Left ventricle myocardium superior (tissue), 1 donor: ENCODE measurements around the gene FSIP1. TPM values are rescaled to one million over a fixed set of nuclear protein-coding genes. Genes with fewer than 3 reads are reported as not detected.
"Not testable (repeated sequence)": the region's sequence is repeated elsewhere in the genome, so short reads cannot be mapped to it uniquely, and the experiment has no call there.

Experiments used
- ATAC-seq: fragments of 200-7000 bp; cut with Tn5 transposase; one replicate; pipeline ENCODE4 v1.9.1; 2020; ENCODE audit warnings: mild to moderate bottlenecking, moderate library complexity
- DNase-seq: peaks from one replicate; pipeline ENCODE4 v3.0.0-alpha.2; 2020
- intact Hi-C: fragments of 100-400 bp; cut with micrococcal nuclease; formaldehyde crosslinking; loops from one replicate; pipeline ENCODE4 v1.11.0; 2022
- long read RNA-seq: library from polyadenylated mRNA; unstranded; transcript quantifications from one replicate; pipeline ENCODE4 v2.0.0, GENCODE V29; 2021
- total RNA-seq: library from RNA; stranded (reverse); fragmentation: NEBNext Ultra II Directional; extraction: Animal tissue kit (Norgen Biotek cat#: 25700); gene quantifications from one replicate; pipeline ENCODE4 v1.2.1, GENCODE V29; 2021
- donor health status: DM: no; HTN: yes; CAD: no; lungs with severe emphysema.

Gene FSIP1
- total RNA-seq = 1.0 TPM
- long read RNA-seq, partial matches to known transcripts = 0 of 1 reads
- long read RNA-seq, other reads (novel, unspliced or antisense) = 1 of 1 reads

DNA sequence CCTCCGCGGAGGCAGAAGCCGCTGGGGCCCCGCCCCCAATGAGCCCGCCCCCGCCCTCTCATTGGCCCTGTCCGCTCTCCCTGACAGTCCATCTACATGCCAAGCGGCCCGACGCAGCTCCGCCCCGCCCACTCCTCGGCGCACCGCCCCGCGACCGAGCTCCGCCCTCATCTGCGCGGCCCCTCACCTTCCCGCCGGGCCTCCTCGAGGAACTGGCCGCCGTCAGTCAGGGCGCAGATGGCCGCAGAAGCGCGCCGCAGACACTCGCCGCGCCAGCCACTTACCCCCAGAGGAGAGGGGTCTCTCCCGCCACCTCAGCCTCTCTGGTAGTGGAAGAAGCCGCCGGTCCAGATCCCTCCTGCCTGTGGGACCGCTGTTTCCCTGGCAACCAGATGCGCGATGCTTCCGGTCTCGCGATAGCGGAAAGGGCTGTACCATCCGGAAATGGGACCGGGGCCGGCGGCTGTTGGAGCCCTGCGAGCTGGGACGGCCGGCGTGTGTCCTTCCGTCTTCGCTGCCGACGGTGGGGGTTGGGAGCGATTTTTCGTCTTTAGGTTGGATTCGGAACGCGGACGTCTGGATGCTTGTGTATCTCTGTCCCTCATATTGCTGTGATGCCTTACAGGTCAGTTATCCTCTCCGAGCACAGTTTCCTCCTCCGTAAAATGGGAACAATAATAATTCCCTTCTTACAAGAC is at the start of gene FSIP1:
Gene FSIP1, minus strand, starts transcription at position 401 of the 698 bp plus-strand sequence. CDS start 6,317 bp downstream, outside the sequence.
- ATAC-seq (peak; percentile 100), DNase-seq (peak; percentile 97)
- intact Hi-C loops = loop anchor here (10.0 kb wide), 3 partner anchors 92 to 192 kb away; partner anchors contain the start of gene EIF2AK4

- ATAC-seq = no peak
- no peak for DNase-seq
- intact Hi-C loops = no loop called here
These were observed 47.5 kb upstream of the FSIP1 start for GRCh38 chr15:39830166-39830565.

- intact Hi-C loops = no loop called here
- ATAC-seq = no peak
- DNase-seq = no peak
These were observed 45.8 kb upstream of the FSIP1 start for GRCh38 chr15:39828374-39828931.

DNA sequence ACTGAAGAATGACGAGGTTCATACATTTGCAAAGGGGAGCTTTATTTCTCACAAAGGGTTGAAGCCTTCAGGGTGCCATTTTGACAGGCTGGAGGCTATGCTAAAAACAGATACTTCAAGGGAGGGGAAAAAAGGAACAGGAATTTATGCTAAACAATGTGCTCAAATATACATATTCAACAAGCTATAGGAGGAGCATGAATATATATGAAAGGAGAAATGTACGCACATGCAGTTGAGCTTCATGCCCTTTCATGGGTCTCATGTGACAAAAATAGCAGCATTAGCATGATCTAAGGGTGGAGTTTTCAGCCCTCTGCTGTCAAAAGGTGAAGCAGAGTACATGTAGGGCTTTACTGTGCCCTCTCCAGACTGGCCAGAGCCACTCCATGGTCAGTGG is 44.3 kb upstream of the FSIP1 start:
- DNase-seq (no peak), ATAC-seq (no peak)
- intact Hi-C loops = no loop called here

DNA sequence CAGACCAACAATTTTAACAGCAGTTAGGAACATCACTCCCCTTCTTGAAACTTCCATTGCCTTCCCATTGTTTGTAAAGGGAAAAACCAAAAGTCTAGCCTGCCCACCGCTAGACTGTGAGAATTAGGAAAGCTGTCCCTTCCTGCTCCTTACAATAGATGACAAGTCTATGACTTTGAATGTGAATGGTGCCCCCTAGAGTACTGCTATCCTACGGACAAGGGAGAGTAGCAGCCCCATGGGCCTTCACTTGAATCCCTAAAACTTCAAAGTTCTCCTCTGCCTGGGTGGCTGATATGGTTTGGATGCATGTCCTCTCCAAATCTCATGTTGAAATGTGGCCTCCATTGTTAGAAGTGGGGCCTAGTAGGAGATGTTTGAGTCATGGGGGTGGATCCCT is 41.0 kb upstream of the FSIP1 start:
- ATAC-seq (no peak), DNase-seq (no peak)
- intact Hi-C loops = no loop called here

DNA sequence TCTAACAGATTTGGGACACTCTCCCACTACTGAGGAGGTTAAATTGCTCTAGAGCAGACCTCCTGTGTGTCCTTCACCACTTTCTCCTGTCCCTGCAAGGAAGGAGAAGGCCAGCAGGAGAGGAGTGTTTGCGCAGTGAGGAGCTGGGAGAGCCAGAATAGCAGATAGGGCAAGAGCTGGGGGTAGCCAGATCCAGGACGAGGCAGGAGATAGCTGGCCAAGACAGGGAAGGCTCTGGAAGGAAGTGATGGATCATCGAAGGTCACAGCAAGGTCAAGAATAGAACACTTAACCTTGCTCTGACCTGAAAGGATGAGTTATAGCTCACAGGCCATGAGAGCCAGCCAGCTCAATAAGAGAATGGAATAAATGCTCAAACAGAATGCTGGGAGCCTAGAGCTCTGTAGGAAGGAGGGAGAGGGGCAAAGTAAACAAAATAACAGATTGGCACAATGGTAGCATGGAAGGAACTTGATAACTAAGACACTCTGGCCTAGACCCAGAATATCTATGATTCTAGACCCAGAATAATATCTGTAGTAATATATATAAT is 37.5 kb upstream of the FSIP1 start:
- intact Hi-C loops = no loop called here
- DNase-seq = no peak

GRCh38 chr15:39819533-39819932 is 36.9 kb upstream of the FSIP1 start:
- no peak for DNase-seq
- intact Hi-C loops = no loop called here
- peak; percentile 18 for ATAC-seq

More for the DNA sequence above, 37.5 kb upstream of the FSIP1 start:
- peak; percentile 22 for ATAC-seq

DNA sequence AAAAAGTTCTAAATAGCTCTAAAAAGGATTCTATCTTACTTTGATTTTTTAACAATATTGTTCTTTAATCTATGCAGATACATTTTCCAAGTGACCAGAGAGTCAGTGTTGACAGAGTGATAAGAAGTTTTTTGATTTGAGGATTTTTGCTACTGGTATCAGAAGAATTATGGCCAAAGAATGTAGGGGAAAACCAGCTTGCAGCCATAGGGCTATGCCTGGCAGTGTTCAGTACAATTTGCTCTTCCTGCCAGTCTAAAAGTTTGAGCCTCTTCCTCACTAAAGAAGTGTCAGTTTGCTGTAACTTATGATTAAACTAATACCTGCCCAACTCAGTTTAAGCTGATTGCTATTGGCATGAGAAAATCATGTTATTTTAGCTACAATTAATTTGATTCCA is 35.3 kb upstream of the FSIP1 start:
- DNase-seq = no peak
- intact Hi-C loops = no loop called here
- no peak for ATAC-seq

DNA sequence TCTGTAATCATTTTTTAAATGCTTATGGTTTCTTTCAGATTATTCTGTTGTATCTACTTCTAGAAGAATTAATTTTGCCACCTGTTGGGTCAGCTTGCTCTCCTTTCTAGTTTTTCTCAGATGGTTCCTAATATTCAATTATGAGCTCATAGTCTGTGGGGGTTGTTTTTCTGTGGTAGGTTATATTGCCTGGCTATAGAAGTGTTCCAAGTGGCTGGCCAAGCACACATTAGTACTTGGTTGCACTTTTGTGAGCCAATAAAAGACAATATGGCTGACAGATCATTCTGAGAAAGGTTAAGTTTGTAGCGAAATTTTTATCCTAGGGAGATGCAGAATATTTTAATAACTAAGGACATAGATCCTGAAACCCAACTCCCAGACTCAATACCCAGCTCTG is 31.8 kb upstream of the FSIP1 start:
- intact Hi-C loops = no loop called here
- DNase-seq (no peak), ATAC-seq (no peak)

- not testable (repeated sequence) for ATAC-seq
These were observed 30.0 kb upstream of the FSIP1 start for GRCh38 chr15:39812651-39813050.

GRCh38 chr15:39808909-39809308 is 26.3 kb upstream of the FSIP1 start:
- intact Hi-C loops = no loop called here
- DNase-seq = no peak
- no peak for ATAC-seq

More at GRCh38 chr15:39812651-39813050, 30.0 kb upstream of the FSIP1 start:
- intact Hi-C loops, DNase-seq: not testable (repeated sequence)

GRCh38 chr15:39807791-39808190 is 25.1 kb upstream of the FSIP1 start:
- ATAC-seq (no peak), DNase-seq (no peak)
- intact Hi-C loops = no loop called here

DNA sequence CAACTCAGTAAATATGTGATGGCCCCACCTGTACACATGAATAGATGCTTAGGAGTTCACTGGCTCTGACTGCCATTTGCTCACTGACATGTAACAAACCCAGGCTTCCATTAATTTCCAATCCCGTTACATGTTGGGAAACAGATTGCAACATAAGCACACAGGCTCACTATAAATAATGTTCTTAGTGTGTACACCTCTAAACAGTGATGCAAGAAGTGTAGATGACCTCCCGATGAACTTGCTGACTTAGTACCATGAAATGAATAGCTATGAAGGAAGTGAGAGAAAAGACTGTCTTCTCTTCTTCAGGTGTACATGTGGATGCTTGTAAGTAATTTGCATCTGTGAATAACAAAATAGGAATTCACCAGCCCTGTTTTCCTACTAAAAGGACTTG is 21.4 kb upstream of the FSIP1 start:
- ATAC-seq (no peak), DNase-seq (no peak)
- intact Hi-C loops = no loop called here

- intact Hi-C loops = no loop called here
- DNase-seq (no peak), ATAC-seq (no peak)
These were observed 20.4 kb upstream of the FSIP1 start for GRCh38 chr15:39803016-39803415.

- ATAC-seq (no peak), DNase-seq (no peak)
- intact Hi-C loops = no loop called here
These were observed 19.1 kb upstream of the FSIP1 start for GRCh38 chr15:39801641-39802309.

DNA sequence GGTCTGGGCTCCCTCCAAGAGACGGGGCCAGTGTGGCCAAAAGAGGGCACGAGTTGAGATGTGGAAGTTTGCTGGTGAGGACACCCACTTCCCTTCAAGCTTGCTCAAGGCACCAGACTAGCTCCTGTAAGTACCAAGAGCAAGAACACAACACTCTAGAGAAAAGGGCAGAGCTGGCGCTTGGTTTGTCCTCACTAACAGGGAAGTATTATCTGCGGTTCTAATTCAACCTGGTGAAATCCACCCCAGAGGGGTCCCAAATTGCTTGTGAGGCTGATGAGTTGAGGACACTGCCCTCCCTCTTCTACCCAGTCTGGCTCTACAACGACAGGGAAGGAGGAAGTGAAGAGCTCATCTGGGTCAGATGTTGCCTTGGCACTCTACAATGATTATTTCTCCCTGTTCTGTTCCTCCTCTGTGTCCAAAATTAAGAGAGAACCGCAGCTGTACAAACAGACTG is 16.9 kb upstream of the FSIP1 start:
- DNase-seq (no peak), ATAC-seq (peak; percentile 45)
- intact Hi-C loops = no loop called here

- no peak for DNase-seq
- ATAC-seq = no peak
- intact Hi-C loops = no loop called here
These were observed 15.7 kb upstream of the FSIP1 start for GRCh38 chr15:39798382-39798781.

DNA sequence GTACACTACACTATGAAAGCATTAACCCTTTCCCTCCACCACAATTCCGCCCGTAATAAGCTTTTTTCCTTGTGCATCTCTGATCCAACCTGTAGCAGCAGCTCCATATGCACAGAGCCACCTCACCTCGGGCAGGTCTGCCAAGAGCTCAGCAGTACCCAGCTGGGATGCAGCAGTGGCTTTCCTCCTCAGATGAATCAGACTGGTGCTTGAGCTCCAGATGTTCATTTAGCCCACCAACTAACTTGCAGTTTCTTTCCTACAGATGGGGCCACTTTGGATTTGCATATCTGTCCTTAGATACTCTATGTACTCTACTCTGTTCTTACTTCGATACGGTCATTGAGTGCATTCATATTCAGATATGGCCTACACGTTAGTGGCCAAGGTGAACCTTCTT is 14.8 kb upstream of the FSIP1 start:
- DNase-seq (no peak), ATAC-seq (no peak)
- intact Hi-C loops = no loop called here

GRCh38 chr15:39796601-39797000 is 14.0 kb upstream of the FSIP1 start:
- intact Hi-C loops = no loop called here
- DNase-seq (no peak), ATAC-seq (no peak)

DNA sequence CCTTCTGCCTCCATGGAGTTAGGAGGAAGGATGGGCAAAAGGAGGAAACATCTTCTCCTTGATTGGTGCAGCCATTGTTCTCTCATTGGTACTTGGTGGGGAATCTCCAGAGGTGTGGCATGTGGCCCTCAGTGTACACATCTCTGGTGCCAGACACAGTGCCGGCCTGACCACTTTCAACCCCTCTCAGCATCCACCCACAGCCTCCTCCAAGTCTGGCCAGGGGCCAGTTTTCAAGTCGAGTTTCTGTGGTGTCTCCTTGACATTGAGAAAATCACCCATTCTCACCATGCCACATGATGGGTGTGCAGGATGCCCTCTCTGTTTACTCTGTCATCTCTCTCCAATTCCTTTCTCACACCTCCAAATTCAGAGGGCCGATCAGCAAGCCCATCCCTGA is 12.8 kb upstream of the FSIP1 start:
- ATAC-seq (no peak), DNase-seq (no peak)
- intact Hi-C loops = no loop called here
